ENCODE results near the gene GAB1.

The GAB1 gene

GRCh38 chr4:143394739-143395453 lies 58.2 kb downstream of the GAB1 start:
- DNase-seq (ENCODE audit: low read depth) = no peak
- H3K4me3 ChIP-seq (ENCODE audit: low read depth, low read length) = no peak overlapping the region
- TF ChIP-seq, protein P1, sequence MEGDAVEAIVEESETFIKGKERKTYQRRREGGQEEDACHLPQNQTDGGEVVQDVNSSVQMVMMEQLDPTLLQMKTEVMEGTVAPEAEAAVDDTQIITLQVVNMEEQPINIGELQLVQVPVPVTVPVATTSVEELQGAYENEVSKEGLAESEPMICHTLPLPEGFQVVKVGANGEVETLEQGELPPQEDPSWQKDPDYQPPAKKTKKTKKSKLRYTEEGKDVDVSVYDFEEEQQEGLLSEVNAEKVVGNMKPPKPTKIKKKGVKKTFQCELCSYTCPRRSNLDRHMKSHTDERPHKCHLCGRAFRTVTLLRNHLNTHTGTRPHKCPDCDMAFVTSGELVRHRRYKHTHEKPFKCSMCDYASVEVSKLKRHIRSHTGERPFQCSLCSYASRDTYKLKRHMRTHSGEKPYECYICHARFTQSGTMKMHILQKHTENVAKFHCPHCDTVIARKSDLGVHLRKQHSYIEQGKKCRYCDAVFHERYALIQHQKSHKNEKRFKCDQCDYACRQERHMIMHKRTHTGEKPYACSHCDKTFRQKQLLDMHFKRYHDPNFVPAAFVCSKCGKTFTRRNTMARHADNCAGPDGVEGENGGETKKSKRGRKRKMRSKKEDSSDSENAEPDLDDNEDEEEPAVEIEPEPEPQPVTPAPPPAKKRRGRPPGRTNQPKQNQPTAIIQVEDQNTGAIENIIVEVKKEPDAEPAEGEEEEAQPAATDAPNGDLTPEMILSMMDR (IDR thresholded peaks at IDR 0.05; ENCODE audit: control insufficient read depth, extremely low read depth, insufficient read depth) = no peak

DNA sequence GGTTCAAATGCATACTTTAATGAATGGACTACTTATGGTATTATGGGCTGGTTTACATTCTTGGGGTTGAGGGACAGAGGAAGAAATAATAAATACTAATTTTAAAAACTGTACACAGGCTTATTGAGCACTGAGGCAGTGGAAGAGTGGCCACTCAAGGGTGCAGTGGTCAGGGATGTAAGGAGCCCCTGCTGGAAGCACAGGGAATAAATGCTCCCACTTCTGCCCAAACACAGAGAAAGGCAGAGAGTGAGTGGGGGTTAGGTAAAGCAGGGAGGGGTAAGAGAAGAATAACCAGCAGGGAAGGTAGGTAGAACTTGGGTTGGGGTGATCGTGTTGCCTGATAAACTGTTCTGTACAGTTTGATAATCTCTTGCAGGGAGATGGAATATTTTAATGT lies 60.0 kb downstream of the GAB1 start:
- TF ChIP-seq, protein P1 (IDR thresholded peaks at IDR 0.05; ENCODE audit: control insufficient read depth, extremely low read depth, insufficient read depth) = no peak
- DNase-seq (ENCODE audit: low read depth) = no peak
- no peak overlapping the region for H3K4me3 ChIP-seq (ENCODE audit: low read depth, low read length)

DNA sequence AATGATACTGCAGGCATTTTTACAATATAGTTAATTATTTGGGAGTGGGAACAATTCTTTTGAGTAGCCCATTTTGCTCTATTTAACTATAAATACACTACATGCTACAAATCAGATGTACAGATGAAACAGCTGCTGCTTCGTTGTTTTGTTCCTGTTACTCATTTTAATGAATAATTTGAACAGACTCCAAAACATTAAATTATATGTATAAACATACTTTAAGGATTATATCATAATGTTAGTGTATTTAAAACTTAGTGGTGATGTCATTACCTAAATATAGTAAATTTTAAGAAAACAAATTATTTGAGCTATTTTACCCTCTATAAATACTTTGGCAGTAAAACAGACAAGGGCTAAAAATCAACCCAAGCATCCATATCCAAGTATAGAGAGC lies 60.7 kb downstream of the GAB1 start:
- no peak overlapping the region for H3K4me3 ChIP-seq (ENCODE audit: low read depth, low read length)
- DNase-seq (ENCODE audit: low read depth) = no peak
- TF ChIP-seq, protein P1 (IDR thresholded peaks at IDR 0.05; ENCODE audit: control insufficient read depth, extremely low read depth, insufficient read depth) = no peak

DNA sequence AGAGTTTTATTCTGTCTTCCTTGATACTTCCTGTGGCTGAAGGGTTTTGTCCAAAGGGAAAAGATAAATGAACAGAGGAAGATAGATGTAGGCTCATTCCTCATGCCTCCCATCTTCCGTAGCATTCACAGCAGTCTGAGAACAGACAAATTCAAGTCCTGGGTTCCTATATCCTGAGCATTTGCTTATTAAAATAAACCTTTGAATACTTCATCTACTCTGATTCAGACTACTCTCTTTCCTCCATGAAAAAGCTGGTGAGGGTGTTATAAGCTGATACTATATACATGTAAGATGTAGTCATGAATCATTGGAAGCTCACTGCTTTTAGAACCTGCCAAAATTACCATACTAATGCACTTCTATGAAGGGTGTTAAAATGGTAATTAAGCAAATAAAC lies 61.2 kb downstream of the GAB1 start:
- TF ChIP-seq, protein P1 (IDR thresholded peaks at IDR 0.05; ENCODE audit: control insufficient read depth, extremely low read depth, insufficient read depth) = no peak
- DNase-seq (ENCODE audit: low read depth) = no peak
- no peak overlapping the region for H3K4me3 ChIP-seq (ENCODE audit: low read depth, low read length)

- TF ChIP-seq, protein P1 (IDR thresholded peaks at IDR 0.05; ENCODE audit: control insufficient read depth, extremely low read depth, insufficient read depth) = peak; percentile 65
- H3K4me3 ChIP-seq (ENCODE audit: low read depth, low read length) = no peak overlapping the region
- peak; percentile 57 for DNase-seq (ENCODE audit: low read depth)
Measured at GRCh38 chr4:143399113-143399949, 62.7 kb downstream of the GAB1 start.

- no peak for DNase-seq (ENCODE audit: low read depth)
- TF ChIP-seq, protein P1 (IDR thresholded peaks at IDR 0.05; ENCODE audit: control insufficient read depth, extremely low read depth, insufficient read depth) = no peak
- H3K4me3 ChIP-seq (ENCODE audit: low read depth, low read length) = no peak overlapping the region
Measured at GRCh38 chr4:143400082-143400481, 63.4 kb downstream of the GAB1 start.

All from LNCaP clone FGC (cell line).